A549 (cell line): ENCODE data around the gene DISC1. TPM values are rescaled to one million over a fixed set of nuclear protein-coding genes. Genes with fewer than 3 reads are reported as not detected.

Source experiments
- ATAC-seq, 2 experiments: fragments of 200-7000 bp in 1 of 2; fragments of >200 bp in 1 of 2; cut with Nextera tagmentation in 1 of 2; cut with Tn5 transposase in 1 of 2; 3 replicates each; pipeline versions ENCODE4 v1.8.0 to v1.9.1; 2018 to 2020; ENCODE audit warnings: mild to moderate bottlenecking in 1 of 2, moderate library complexity in 1 of 2
- CTCF ChIA-PET: fragments of 300-600 bp; sonication (Branson Sonifier 250); formaldehyde crosslinking; extraction: SDS; loops from one replicate; lab custom pipeline; 2021; ENCODE audit warnings: antibody characterized with exemption, inconsistent platforms; lab: Yijun Ruan, JAX
- POLR2A ChIA-PET: fragments of 350-600 bp; formaldehyde crosslinking; extraction: SDS; loops from one replicate; lab custom pipeline; 2021; ENCODE audit warnings: antibody characterized with exemption, inconsistent platforms; lab: Yijun Ruan, JAX
- DNase-seq, 2 experiments: peaks; one replicate each; pipeline versions ENCODE4 v3.0.0 to v3.0.0-alpha.2; 2011 to 2016; ENCODE audit warnings: low read depth in 1 of 2, low spot score in 1 of 2
- FAIRE-seq: peaks from 2 replicates; lab custom pipeline; 2011; peaks lifted over from hg19 to GRCh38; lab: Jason Lieb, UNC
- H3K27ac ChIP-seq, 2 experiments: fragments of >200 bp; sonication (Bioruptor Twin); formaldehyde crosslinking; 3 replicates each; pipeline ENCODE4 v1.5.1; 2016 to 2017
- H3K4me1 ChIP-seq: fragments of >200 bp; sonication (Bioruptor Twin); formaldehyde crosslinking; 3 replicates; pipeline ENCODE4 v1.6.1; 2016
- H3K4me2 ChIP-seq: fragments of >200 bp; sonication (Bioruptor Twin); formaldehyde crosslinking; 3 replicates; pipeline ENCODE4 v1.6.1; 2016
- H3K4me3 ChIP-seq: fragments of >200 bp; sonication (Bioruptor Twin); formaldehyde crosslinking; 3 replicates; pipeline ENCODE4 v1.5.1; 2016
- H3K9me3 ChIP-seq: fragments of >200 bp; sonication (Bioruptor Twin); formaldehyde crosslinking; 3 replicates; pipeline ENCODE4 v1.6.1; 2016
- ATOH8 ChIP-seq: fragments of 250-450 bp; sonication (Bioruptor Pico); IDR thresholded peaks from 2 replicates; pipeline ENCODE4 v1.5.0; 2020; ENCODE audit warnings: low read depth, mild to moderate bottlenecking, moderate library complexity
- BCL3 ChIP-seq: fragments of >200 bp; sonication (Bioruptor Twin); formaldehyde crosslinking; IDR thresholded peaks from 3 replicates; pipeline ENCODE4 v1.6.1; 2016
- CEBPB ChIP-seq, 2 experiments: fragments of >200 bp in 1 of 2; sonication (Bioruptor Twin) in 1 of 2; formaldehyde crosslinking in 1 of 2; IDR thresholded peaks; 2 replicates each; pipeline ENCODE4 v1.6.1; 2012 to 2016
- EHF ChIP-seq: fragments of 250-450 bp; sonication (Bioruptor Pico); IDR thresholded peaks from 2 replicates; pipeline ENCODE4 v1.5.0; 2020; ENCODE audit warnings: mild to moderate bottlenecking
- EHMT2 ChIP-seq: fragments of 200-600 bp; sonication (generic); IDR thresholded peaks from 2 replicates; pipeline ENCODE4 v1.6.1; 2016; ENCODE audit warnings: antibody characterized with exemption, low read depth, mild to moderate bottlenecking, moderate library complexity
- ELK1 ChIP-seq: fragments of 150-350 bp; IDR thresholded peaks from 2 replicates; pipeline ENCODE4 v1.6.1; 2014; ENCODE audit warnings: low read depth, mild to moderate bottlenecking, low read length
- FOSL2 ChIP-seq, 2 experiments: fragments of 450-650 bp in 1 of 2; fragments of >200 bp in 1 of 2; sonication (Bioruptor Twin) in 1 of 2; formaldehyde crosslinking; IDR thresholded peaks; 2 replicates each; pipeline versions ENCODE4 v1.5.0 to v1.6.1; 2016 to 2020; ENCODE audit warnings: mild to moderate bottlenecking in 1 of 2, moderate library complexity in 1 of 2
- FOXS1 ChIP-seq: fragments of 250-450 bp; sonication (Bioruptor Pico); IDR thresholded peaks from 2 replicates; pipeline ENCODE4 v1.5.0; 2020; ENCODE audit warnings: mild to moderate bottlenecking, moderate library complexity
- HMGXB4 ChIP-seq: fragments of 250-450 bp; sonication (Bioruptor Pico); IDR thresholded peaks from 2 replicates; pipeline ENCODE4 v1.5.0; 2021; ENCODE audit warnings: mild to moderate bottlenecking, moderate library complexity, borderline replicate concordance
- HOXB13 ChIP-seq: fragments of 250-450 bp; sonication (Bioruptor Pico); IDR thresholded peaks from 2 replicates; pipeline ENCODE4 v1.5.0; 2020; ENCODE audit warnings: low read depth, mild to moderate bottlenecking, moderate library complexity
- HOXB5 ChIP-seq: fragments of 250-450 bp; sonication (Bioruptor Pico); IDR thresholded peaks from 2 replicates; pipeline ENCODE4 v1.5.0; 2020; ENCODE audit warnings: mild to moderate bottlenecking, moderate library complexity
- JUNB ChIP-seq: fragments of >200 bp; sonication (Bioruptor Twin); formaldehyde crosslinking; IDR thresholded peaks from 2 replicates; pipeline ENCODE4 v1.6.1; 2016
- MAFK ChIP-seq: fragments of 450-650 bp; IDR thresholded peaks from 2 replicates; pipeline ENCODE4 v1.6.1; 2014; ENCODE audit not compliant: partially characterized antibody
- NPAS2 ChIP-seq: fragments of 250-450 bp; sonication (Bioruptor Pico); IDR thresholded peaks from 2 replicates; pipeline ENCODE4 v1.8.0; 2022; ENCODE audit warnings: mild to moderate bottlenecking, moderate library complexity, borderline replicate concordance
- POLR2AphosphoS2 ChIP-seq: conservative IDR thresholded peaks from 2 replicates; pipeline ENCODE4 v1.6.1; 2012; ENCODE audit warnings: low read length, improper control_type of control experiment, inconsistent platforms
- RARB ChIP-seq: fragments of 250-450 bp; sonication (Bioruptor Pico); IDR thresholded peaks from 2 replicates; pipeline ENCODE4 v1.8.0; 2021; ENCODE audit warnings: mild to moderate bottlenecking, moderate library complexity
- SREBF2 ChIP-seq: fragments of 450-650 bp; IDR thresholded peaks from 2 replicates; pipeline ENCODE4 v1.6.1; 2014; ENCODE audit warnings: mild to moderate bottlenecking, moderate library complexity
- TP53 ChIP-seq: fragments of 250-450 bp; sonication (Bioruptor Pico); IDR thresholded peaks from 2 replicates; pipeline ENCODE4 v1.5.0; 2021; ENCODE audit warnings: mild to moderate bottlenecking, moderate library complexity
- ZC3H11A ChIP-seq: fragments of 450-650 bp; IDR thresholded peaks from 2 replicates; pipeline ENCODE4 v1.6.1; 2014; ENCODE audit warnings: antibody characterized with exemption, mild to moderate bottlenecking
- WGBS: methylation state at CpG from one replicate; pipeline ENCODE4 v1.1.6; 2017; ENCODE audit errors: missing lambda C conversion rate; 5-methylcytosine and 5-hydroxymethylcytosine counted together
- polyA plus RNA-seq, 4 experiments: library from polyadenylated mRNA; depleted of rRNA in 3 of 4; stranded (reverse); fragments of >200 nt; fragmentation: RNase III in 1 of 4; extraction: RNeasy Plus Mini Kit Qiagen cat#74134 plus additional on column Dnase treatment in 1 of 4; gene quantifications; 2 replicates in 3 of 4; 3 replicates in 1 of 4; pipeline ENCODE4 v1.2.3, GENCODE V29; 2011 to 2017

DISC1 gene
- polyA plus RNA-seq, 2 of the 4 experiments (the other 2 are of a cell fraction): 0.39 to 0.74 TPM

- 48% methylated on average over 2 of the region's 2 CpGs for WGBS
- CTCF ChIA-PET: interaction anchor here (0.6 to 1.4 kb wide), 2 partner anchors 13 to 224 kb away, joined by 3 read pairs; no protein-coding TSS in a partner anchor
- FAIRE-seq: no peak
These were observed 187.4 kb downstream of the DISC1 start for GRCh38 chr1:231814021-231814420.

GRCh38 chr1:231814521-231814920 lies 187.9 kb downstream of the DISC1 start:
- DNase-seq (no peak), ATAC-seq (no peak)
- TF ChIP-seq NPAS2 (no peak), SREBF2 (no peak), POLR2AphosphoS2 (no peak), FOSL2 (IDR thresholded peaks at IDR 0.05) (no peak), FOSL2 (CRISPR knock-in tag; IDR thresholded peaks at IDR 0.05) (no peak), ZC3H11A (no peak), HMGXB4 (CRISPR knock-in tag) (no peak), FOXS1 (CRISPR knock-in tag) (no peak), RARB (CRISPR knock-in tag) (no peak), TP53 (CRISPR knock-in tag) (no peak), ATOH8 (CRISPR knock-in tag) (no peak), CEBPB (IDR thresholded peaks at IDR 0.05) (no peak), EHMT2 (no peak), EHF (no peak), ELK1 (no peak), BCL3 (no peak), JUNB (no peak), MAFK (no peak)

More at GRCh38 chr1:231814021-231814420, 187.4 kb downstream of the DISC1 start:
- ATAC-seq (no peak), DNase-seq (no peak)
- Histone ChIP-seq H3K4me1 (no peaks in the 10 kb centered on the region), H3K4me3 (no peak overlapping the region), H3K9me3 (no peaks in the 10 kb centered on the region), H3K27ac (no peak overlapping the region), H3K4me2 (no peak overlapping the region)
- POLR2A ChIA-PET: no interaction called here
- TF ChIP-seq HOXB5 (CRISPR knock-in tag) (no peak), MAFK (no peak), FOSL2 (IDR thresholded peaks at IDR 0.05) (no peak), FOSL2 (CRISPR knock-in tag; IDR thresholded peaks at IDR 0.05) (no peak), HOXB13 (CRISPR knock-in tag) (no peak), CEBPB (IDR thresholded peaks at IDR 0.05) (no peak)

More at GRCh38 chr1:231814521-231814920, 187.9 kb downstream of the DISC1 start:
- H3K4me1 ChIP-seq: no peaks in the 10 kb centered on the region
- H3K4me3 ChIP-seq: no peak overlapping the region
- H3K27ac ChIP-seq: no peak overlapping the region
- WGBS: 75% methylated on average over 4 of the region's 4 CpGs
- no peak for FAIRE-seq
- no peak overlapping the region for H3K4me2 ChIP-seq
- H3K9me3 ChIP-seq: no peaks in the 10 kb centered on the region
- CTCF ChIA-PET: interaction anchor here (0.6 to 1.4 kb wide), 2 partner anchors 14 to 224 kb away, joined by 3 read pairs; no protein-coding TSS in a partner anchor
- POLR2A ChIA-PET: no interaction called here
